ENCODE measurements around the gene PLEKHD1.

The PLEKHD1 gene

GRCh38 chr14:69518289-69519101, 34.0 kb downstream of the PLEKHD1 start:
- no peak for TF ChIP-seq CTCF (conservative IDR thresholded peaks at IDR 0.05; ENCODE audit: low read depth, low read length)
- H3K4me3 ChIP-seq (ENCODE audit: low read depth, low read length), result no peak overlapping the region
- no peak for DNase-seq (ENCODE audit: low read depth)

GRCh38 chr14:69519204-69520100, 34.9 kb downstream of the PLEKHD1 start:
- no peak overlapping the region for H3K4me3 ChIP-seq (ENCODE audit: low read depth, low read length)
- no peak for DNase-seq (ENCODE audit: low read depth)
- no peak for TF ChIP-seq CTCF (conservative IDR thresholded peaks at IDR 0.05; ENCODE audit: low read depth, low read length)

DNA sequence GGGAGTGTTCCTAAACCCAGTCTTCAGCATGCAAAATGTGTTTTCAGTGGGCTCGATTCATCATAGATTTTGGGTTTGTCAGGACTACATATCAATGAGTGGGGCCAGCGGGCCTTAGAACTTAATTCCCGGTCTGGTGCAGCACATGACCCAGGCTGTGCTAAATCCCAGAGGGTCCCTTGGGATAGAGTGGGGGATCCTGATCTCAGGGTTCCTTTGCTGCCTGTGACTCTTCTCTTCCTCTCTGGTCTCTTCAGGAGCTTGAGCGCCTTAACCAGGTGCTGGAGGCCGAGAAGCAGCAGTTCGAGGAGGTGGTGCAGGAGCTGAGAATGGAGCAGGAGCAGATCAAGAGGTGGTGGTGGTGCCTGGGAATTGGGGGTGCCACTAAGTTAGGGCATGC, 37.5 kb downstream of the PLEKHD1 start:
- DNase-seq (ENCODE audit: low read depth), result no peak
- no peak for TF ChIP-seq CTCF (conservative IDR thresholded peaks at IDR 0.05; ENCODE audit: low read depth, low read length)
- H3K4me3 ChIP-seq (ENCODE audit: low read depth, low read length), result no peak overlapping the region

- TF ChIP-seq CTCF (conservative IDR thresholded peaks at IDR 0.05; ENCODE audit: low read depth, low read length), result no peak
- no peak for DNase-seq (ENCODE audit: low read depth)
- no peak overlapping the region for H3K4me3 ChIP-seq (ENCODE audit: low read depth, low read length)
Observed at GRCh38 chr14:69525896-69526295, 41.4 kb downstream of the PLEKHD1 start.

GRCh38 chr14:69527635-69528034, 43.1 kb downstream of the PLEKHD1 start:
- no peak for TF ChIP-seq CTCF (conservative IDR thresholded peaks at IDR 0.05; ENCODE audit: low read depth, low read length)
- no peak for DNase-seq (ENCODE audit: low read depth)
- H3K4me3 ChIP-seq (ENCODE audit: low read depth, low read length), result no peak overlapping the region

DNA sequence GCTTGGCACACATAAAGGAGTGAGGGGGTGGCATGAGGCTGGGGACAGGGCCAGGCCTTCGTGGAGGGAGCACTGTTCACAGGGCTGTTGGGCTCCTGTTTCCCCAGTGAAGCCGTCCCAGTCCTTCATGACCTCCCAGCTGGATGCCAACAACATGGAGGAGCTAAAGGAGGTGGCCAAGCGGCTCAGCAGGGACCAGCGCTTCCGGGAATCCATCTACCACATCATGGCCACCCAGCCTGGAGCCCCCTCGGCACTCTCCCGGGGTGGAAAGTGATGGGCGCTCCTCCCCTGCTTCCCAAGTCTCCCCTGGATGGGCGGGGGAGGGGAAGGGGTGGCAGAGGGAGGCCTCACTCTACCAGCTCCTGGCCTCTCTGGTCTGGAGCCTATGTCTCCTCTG, 43.6 kb downstream of the PLEKHD1 start:
- TF ChIP-seq CTCF (conservative IDR thresholded peaks at IDR 0.05; ENCODE audit: low read depth, low read length), result no peak
- no peak for DNase-seq (ENCODE audit: low read depth)
- H3K4me3 ChIP-seq (ENCODE audit: low read depth, low read length), result no peak overlapping the region
